CD4-positive, alpha-beta T cell treated with Interleukin-2 at 100 ng/mL for 4 hours (primary cell): ENCODE results near the gene ITGA11.

ENCODE experiments used
- DNase-seq: peaks from one replicate; pipeline ENCODE4 v3.0.0-alpha.2; 2020; ENCODE audit warnings: low spot score

Gene ITGA11

GRCh38 chr15:68265081-68265480, 166.9 kb downstream of the ITGA11 start:
- no peak for DNase-seq

- DNase-seq: no peak
Observed at GRCh38 chr15:68264282-68264681, 167.7 kb downstream of the ITGA11 start.

DNA sequence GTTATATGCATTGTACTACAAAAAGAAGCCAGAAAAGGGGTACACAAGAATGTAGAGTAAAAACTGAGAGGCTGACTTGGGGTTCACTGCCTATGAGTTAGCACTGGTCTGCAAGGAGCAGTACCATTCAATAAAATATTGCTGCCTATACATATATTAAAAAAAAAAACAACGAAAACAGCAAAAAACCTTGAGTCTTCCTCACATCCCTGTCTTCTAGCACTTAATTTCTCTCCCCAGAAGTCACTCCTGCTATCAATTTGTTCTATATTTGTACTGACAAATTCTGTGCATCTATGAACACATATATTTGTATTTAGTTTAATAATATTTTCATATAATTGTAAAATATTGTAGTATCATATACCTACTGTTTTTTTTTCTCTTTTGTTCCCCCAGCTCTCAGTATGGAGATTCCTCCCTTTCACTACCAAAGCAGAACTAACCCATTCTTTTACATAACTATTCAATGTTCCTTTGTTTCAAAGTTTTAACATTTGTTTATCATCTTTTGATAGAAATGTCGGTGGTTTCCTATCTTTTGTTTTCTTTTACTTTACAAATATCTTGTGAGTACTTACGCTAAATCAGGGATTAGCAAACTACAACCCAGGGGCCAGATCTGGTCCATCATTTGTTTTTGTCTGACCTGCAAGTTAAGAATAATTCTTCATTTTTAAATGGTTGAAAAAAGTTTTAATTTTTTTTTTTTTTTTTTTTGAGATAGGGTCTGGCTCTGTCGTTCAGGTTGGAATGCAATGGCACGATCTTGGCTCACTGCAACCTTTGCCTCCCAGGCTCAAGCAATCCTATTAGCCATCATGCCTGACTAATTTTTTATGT, 169.2 kb downstream of the ITGA11 start:
- DNase-seq: no peak

GRCh38 chr15:68261980-68262379, 170.0 kb downstream of the ITGA11 start:
- no peak for DNase-seq

DNA sequence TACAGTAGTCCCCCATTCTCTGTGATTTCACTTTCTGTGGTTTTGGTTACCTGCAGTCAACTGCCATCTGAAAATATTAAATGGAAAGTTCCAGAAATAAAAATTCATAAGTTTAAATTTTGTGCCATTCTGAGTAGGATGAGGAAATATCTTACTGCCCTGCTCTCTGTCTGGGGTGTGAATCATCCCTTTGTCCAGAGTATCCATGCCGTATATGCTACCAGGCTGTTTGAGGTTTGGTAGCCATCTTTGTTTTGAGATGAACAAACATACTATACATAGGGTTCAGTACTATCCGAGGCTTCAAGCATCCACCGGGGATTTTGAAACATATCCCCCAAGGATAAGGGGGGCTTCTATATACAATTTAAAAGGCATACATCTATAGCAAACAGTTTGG, 170.7 kb downstream of the ITGA11 start:
- DNase-seq: no peak

GRCh38 chr15:68259883-68260282, 172.1 kb downstream of the ITGA11 start:
- DNase-seq: no peak

DNA sequence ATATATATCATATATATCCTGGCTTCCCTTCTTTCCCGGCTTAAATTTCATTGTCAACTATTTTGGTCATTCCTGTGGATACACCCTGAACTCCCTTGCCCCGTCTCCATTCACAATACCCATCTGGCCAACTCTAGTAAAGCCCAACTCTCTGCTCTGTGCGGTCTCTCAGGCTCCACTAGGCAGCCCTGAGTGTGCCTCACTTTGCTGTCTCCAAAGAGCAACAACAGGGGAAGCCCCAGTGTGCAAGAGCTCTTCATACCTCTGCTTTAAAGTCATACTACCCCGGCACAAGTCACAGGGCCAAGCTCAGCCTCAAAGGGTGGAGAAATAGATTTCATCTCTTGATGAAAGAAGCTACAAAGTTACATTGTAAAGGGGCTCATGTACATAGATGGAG, 173.3 kb downstream of the ITGA11 start:
- no peak for DNase-seq

GRCh38 chr15:68256675-68257450, 175.1 kb downstream of the ITGA11 start:
- DNase-seq: peak; percentile 65

DNA sequence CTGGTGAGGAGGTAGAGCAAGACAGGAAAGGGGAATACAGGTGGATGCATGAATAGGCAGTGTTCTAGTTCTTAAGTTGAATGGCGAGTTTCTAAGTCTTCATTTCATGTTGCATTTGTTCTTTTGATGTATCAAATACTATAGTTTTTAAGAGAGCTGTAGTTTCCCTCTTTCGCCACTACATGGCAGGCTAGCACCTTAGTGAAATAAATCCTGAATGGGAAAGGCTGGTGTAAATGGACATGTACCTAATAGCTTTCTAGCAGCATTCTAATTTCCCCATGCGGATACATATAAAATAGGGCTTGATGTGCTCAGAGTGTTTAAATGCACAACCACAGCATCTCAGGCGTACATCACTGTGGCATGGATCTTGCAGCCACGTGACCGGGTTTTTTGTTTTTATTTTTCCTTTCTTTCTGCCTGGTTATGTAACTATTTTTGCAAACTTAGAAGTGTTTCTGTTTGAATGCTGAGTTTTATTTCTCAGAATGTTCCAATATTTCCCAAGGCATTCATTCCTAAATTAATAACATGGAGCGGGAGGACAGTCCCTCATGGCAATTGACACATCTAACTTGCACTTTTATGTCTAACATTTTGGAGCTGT, 178.9 kb downstream of the ITGA11 start:
- peak; percentile 68 for DNase-seq

GRCh38 chr15:68249058-68249713, 182.8 kb downstream of the ITGA11 start:
- no peak for DNase-seq
